Peyer's patch (tissue), 4 donors: ENCODE measurements around the gene GDF7.

Experiments used
- CTCF ChIP-seq, 6 experiments: fragments of 450-650 bp in 4 of 6; fragments of 200-600 bp in 2 of 6; sonication (generic) in 1 of 6; IDR thresholded peaks; one replicate each; pipeline ENCODE4 v1.5.1; 2017 to 2019; ENCODE audit warnings: antibody characterized with exemption in 6 of 6, mild to moderate bottlenecking in 3 of 6, moderate library complexity in 1 of 6
- POLR2A ChIP-seq, 2 donors: fragments of 450-650 bp; IDR thresholded peaks; one replicate each; pipeline ENCODE4 v1.5.1; 2017; ENCODE audit warnings: antibody characterized with exemption in 2 of 2, mild to moderate bottlenecking in 2 of 2, moderate library complexity in 2 of 2

GRCh38 chr2:20625491-20626391, 41.2 kb upstream of the GDF7 start:
- TF ChIP-seq CTCF (IDR thresholded peaks at IDR 0.05) (peak in 3 of 6 experiments; percentile 18 to 25 (median 21)), POLR2A (IDR thresholded peaks at IDR 0.05) (no peak)
